ENCODE results near the gene DTNB. TPM values are rescaled to one million over a fixed set of nuclear protein-coding genes. Genes with fewer than 3 reads are reported as not detected.

The DTNB gene
- total RNA-seq, 4 donors from 2014 or later = 3.0 to 7.5 (median 4.3) TPM

- no peak for DNase-seq (ENCODE audit: extremely low spot score)
- TF ChIP-seq POLR2A (IDR thresholded peaks at IDR 0.05; ENCODE audit: low read depth) (no peak), POLR2AphosphoS5 (IDR thresholded peaks at IDR 0.05) (no peak), EP300 (IDR thresholded peaks at IDR 0.05) (no peak), CTCF (IDR thresholded peaks at IDR 0.05) (no peak)
Measured at GRCh38 chr2:25421289-25421688, 252.1 kb downstream of the DTNB start.

DNA sequence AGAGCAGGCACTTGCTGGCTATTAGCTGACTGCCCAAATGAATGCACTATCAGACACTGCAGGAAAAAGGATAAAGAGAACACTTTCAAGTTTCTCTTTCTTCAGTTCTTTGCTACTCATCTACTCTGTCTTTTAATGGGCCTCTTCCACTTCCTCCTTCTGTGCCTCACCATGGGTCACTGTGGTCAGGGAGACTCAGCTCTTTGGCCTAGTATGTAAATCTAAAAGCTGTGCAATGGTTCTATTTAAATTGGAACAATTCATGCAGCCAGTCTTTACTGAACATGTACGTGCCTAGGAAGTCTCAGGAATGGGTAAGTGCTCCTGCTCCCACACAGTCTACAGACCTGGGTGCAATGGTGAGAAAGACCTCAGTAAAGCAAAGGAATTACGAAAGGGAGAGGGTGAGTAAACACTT lies 252.5 kb downstream of the DTNB start:
- peaks cover 0 to 5% (median 0%) of the 10 kb centered on the region in 4 donors for H3K4me1 ChIP-seq
- WGBS = 89% methylated on average over 2 of the region's 2 CpGs
- no peak overlapping the region for H3K4me3 ChIP-seq
- no peaks in the 10 kb centered on the region for H3K27me3 ChIP-seq
- no peak overlapping the region for H3K27ac ChIP-seq (replicated peaks in 1 of 4)
- TF ChIP-seq EP300 (IDR thresholded peaks at IDR 0.05) (no peak), POLR2A (IDR thresholded peaks at IDR 0.05; ENCODE audit: low read depth) (no peak)
- no peaks in the 10 kb centered on the region for H3K9me3 ChIP-seq
- H3K36me3 ChIP-seq = peaks cover 0 to 13% (median 0%) of the 10 kb centered on the region in 4 donors
- intact Hi-C loops (cut with DNase I) = no loop called here
- no peak for DNase-seq (ENCODE audit: extremely low spot score)

More at GRCh38 chr2:25421289-25421688, 252.1 kb downstream of the DTNB start:
- H3K27me3 ChIP-seq = no peaks in the 10 kb centered on the region
- H3K9me3 ChIP-seq = no peaks in the 10 kb centered on the region
- H3K27ac ChIP-seq (replicated peaks in 1 of 4) = no peak overlapping the region
- WGBS = 84% methylated on average over 6 of the region's 6 CpGs
- peaks cover 0 to 13% (median 0%) of the 10 kb centered on the region in 4 donors for H3K36me3 ChIP-seq
- H3K4me3 ChIP-seq = no peak overlapping the region
- peaks cover 0 to 5% (median 0%) of the 10 kb centered on the region in 4 donors for H3K4me1 ChIP-seq
- intact Hi-C loops (cut with DNase I) = no loop called here

GRCh38 chr2:25419678-25420242 lies 253.6 kb downstream of the DTNB start:
- 95% methylated on average over 10 of the region's 10 CpGs for WGBS
- Histone ChIP-seq H3K36me3 (peaks cover 0 to 9% (median 0%) of the 10 kb centered on the region in 4 donors), H3K27ac (replicated peaks in 1 of 4) (no peak overlapping the region), H3K27me3 (no peaks in the 10 kb centered on the region), H3K9me3 (no peaks in the 10 kb centered on the region), H3K4me1 (peaks cover 0 to 5% (median 0%) of the 10 kb centered on the region in 4 donors), H3K4me3 (no peak overlapping the region)
- no peak for DNase-seq (ENCODE audit: extremely low spot score)
- intact Hi-C loops (cut with DNase I) = no loop called here
- no peak for TF ChIP-seq EP300 (IDR thresholded peaks at IDR 0.05)
- TF ChIP-seq POLR2A (IDR thresholded peaks at IDR 0.05; ENCODE audit: low read depth) = no peak
- no peak for TF ChIP-seq CTCF (IDR thresholded peaks at IDR 0.05)
- no peak for TF ChIP-seq POLR2AphosphoS5 (IDR thresholded peaks at IDR 0.05)

- 82% methylated on average over 13 of the region's 13 CpGs for WGBS
- H3K27ac ChIP-seq (replicated peaks in 1 of 4) = no peak overlapping the region
- no peak for TF ChIP-seq CTCF (IDR thresholded peaks at IDR 0.05)
- no peak for TF ChIP-seq POLR2A (IDR thresholded peaks at IDR 0.05; ENCODE audit: low read depth)
- no peak for TF ChIP-seq POLR2AphosphoS5 (IDR thresholded peaks at IDR 0.05)
- DNase-seq (ENCODE audit: extremely low spot score) = no peak
- no peak overlapping the region for H3K4me3 ChIP-seq
- H3K9me3 ChIP-seq = no peaks in the 10 kb centered on the region
- peaks cover 0 to 5% (median 0%) of the 10 kb centered on the region in 4 donors for H3K4me1 ChIP-seq
- H3K36me3 ChIP-seq = peaks cover 0 to 9% (median 0%) of the 10 kb centered on the region in 4 donors
- H3K27me3 ChIP-seq = no peaks in the 10 kb centered on the region
- intact Hi-C loops (cut with DNase I) = no loop called here
Measured at GRCh38 chr2:25418944-25419677, 254.3 kb downstream of the DTNB start.

- TF ChIP-seq EP300 (IDR thresholded peaks at IDR 0.05) (no peak), CTCF (IDR thresholded peaks at IDR 0.05) (no peak), POLR2AphosphoS5 (IDR thresholded peaks at IDR 0.05) (no peak), POLR2A (IDR thresholded peaks at IDR 0.05; ENCODE audit: low read depth) (no peak)
- intact Hi-C loops (cut with DNase I) = no loop called here
- WGBS = 99% methylated on average over 6 of the region's 6 CpGs
- H3K4me3 ChIP-seq = no peak overlapping the region
- no peak for DNase-seq (ENCODE audit: extremely low spot score)
- H3K4me1 ChIP-seq = peaks cover 0 to 5% (median 0%) of the 10 kb centered on the region in 4 donors
- peaks cover 0 to 9% (median 0%) of the 10 kb centered on the region in 4 donors for H3K36me3 ChIP-seq
- no peaks in the 10 kb centered on the region for H3K27me3 ChIP-seq
- H3K27ac ChIP-seq (replicated peaks in 1 of 4) = no peak overlapping the region
- H3K9me3 ChIP-seq = no peaks in the 10 kb centered on the region
Measured at GRCh38 chr2:25417715-25418369, 255.5 kb downstream of the DTNB start.

Measured in esophagus muscularis mucosa (tissue), 4 donors.